ENCODE data around the gene HOXA9.

Gene HOXA9

DNA sequence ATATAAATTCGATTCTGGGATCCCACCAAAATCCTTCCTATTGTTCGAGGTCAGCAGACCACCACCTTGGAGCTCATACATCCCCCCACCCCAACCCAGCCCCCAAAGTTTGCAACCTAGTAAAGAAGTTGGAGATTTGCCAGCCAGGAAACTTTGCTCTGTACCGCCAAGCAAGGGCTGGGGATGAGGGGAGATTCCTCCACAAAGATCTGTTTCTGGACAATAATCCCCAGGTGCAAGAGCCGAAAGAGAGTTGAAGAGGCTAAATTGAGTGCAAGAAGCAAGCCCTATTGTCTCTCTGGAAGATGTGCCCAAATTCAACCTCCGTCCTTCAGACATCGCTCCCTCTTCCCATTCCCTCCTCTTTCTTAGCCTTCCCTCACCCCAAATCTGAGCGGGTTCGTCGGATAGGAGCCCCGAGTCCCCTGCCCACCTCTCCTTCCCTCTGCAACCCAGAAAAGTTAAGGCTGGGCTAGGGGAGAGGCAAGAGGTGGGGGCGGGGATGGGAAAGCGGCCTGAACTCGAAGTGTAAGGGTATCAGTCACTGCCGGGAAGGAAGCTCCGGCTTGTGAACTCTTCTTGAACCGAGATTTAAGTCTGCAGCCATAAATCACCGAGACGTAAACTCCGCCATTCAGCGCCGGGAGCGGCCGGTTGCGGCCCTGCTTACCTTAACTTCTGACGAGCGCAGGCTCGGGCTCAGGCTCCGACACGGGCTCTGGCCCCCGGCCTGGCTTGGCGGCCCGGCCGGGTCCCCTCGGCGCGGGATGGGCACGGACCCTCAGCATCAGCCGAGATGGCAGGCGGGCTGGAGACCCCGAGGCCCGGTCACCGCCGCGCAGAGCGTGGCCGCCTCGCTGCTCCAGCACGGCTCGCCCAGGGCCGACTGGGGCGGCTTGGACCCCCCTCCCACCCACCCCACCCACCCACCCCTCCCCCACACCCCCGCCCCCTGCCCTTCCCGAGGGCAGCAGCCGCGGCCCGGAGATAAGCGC is 52.1 kb downstream of the HOXA9 start:
- no peak for DNase-seq (ENCODE audit: low read depth in 2 of 2)
